Left lung (tissue), 10 donors: ENCODE measurements around the gene ARHGEF17. TPM values are rescaled to one million over a fixed set of nuclear protein-coding genes. Genes with fewer than 3 reads are reported as not detected.
A peak's percentile ranks its signal among the peaks of the same experiment; 100 is the strongest.

Experiments
- ATAC-seq: fragments of 200-7000 bp; cut with Tn5 transposase; one replicate; pipeline ENCODE4 v1.9.1; 2020; ENCODE audit warnings: moderate library complexity
- DNase-seq, 4 donors: peaks; one replicate each; pipeline ENCODE4 v3.0.0-alpha.2; 2013 to 2020
- H3K27ac ChIP-seq, 2 donors: fragments of 200-600 bp; sonication (generic) in 1 of 2; one replicate each; pipeline versions ENCODE4 v1.5.0 to v1.8.0; 2020 to 2021
- H3K27me3 ChIP-seq, 2 donors: fragments of 200-600 bp; sonication (generic) in 1 of 2; one replicate each; pipeline versions ENCODE4 v1.5.0 to v1.8.0; 2020 to 2021
- H3K36me3 ChIP-seq, 2 donors: fragments of 200-600 bp; sonication (generic) in 1 of 2; one replicate each; pipeline versions ENCODE4 v1.5.0 to v1.8.0; 2020 to 2021
- H3K4me1 ChIP-seq, 2 donors: fragments of 200-600 bp; one replicate each; pipeline ENCODE4 v1.8.0; 2021
- H3K4me3 ChIP-seq, 2 donors: fragments of 200-600 bp; sonication (generic) in 1 of 2; one replicate each; pipeline versions ENCODE4 v1.5.0 to v1.8.0; 2020 to 2021; ENCODE audit warnings: mild to moderate bottlenecking in 1 of 2
- H3K9me3 ChIP-seq, 2 donors: fragments of 200-600 bp; sonication (generic) in 1 of 2; one replicate each; pipeline versions ENCODE4 v1.5.0 to v1.8.0; 2020 to 2021
- intact Hi-C, 2 donors: fragments of 100-400 bp; cut with DNase I; formaldehyde crosslinking; loops; one replicate each; pipeline versions ENCODE4 v1.11.2 to v1.14.2; 2022
- polyA plus RNA-seq, 6 donors: library from polyadenylated mRNA; unstranded; fragments of 120-200 nt; gene quantifications; one replicate each; pipeline ENCODE4 v1.2.1, GENCODE V29; 2013; ENCODE audit not compliant: insufficient read length in 6 of 6
- total RNA-seq, 2 donors: library from RNA; stranded (reverse); fragmentation: NEBNext Ultra II Directional; extraction: Animal tissue kit (Norgen Biotek cat#: 25700); gene quantifications; one replicate each; pipeline ENCODE4 v1.2.1, GENCODE V29; 2021
- TF ChIP-seq, protein P1 (sequence below), 2 donors: fragments of 200-600 bp; sonication (generic) in 1 of 2; IDR thresholded peaks; one replicate each; pipeline versions ENCODE4 v1.5.0 to v1.8.0; 2021; ENCODE audit warnings: antibody characterized with exemption in 2 of 2
- donor health status: DM: no; HTN: yes; CAD: no.
- donor health status: DM: no; HTN: no; CAD: no.

ARHGEF17 gene
- total and polyA plus RNA-seq, 8 donors, result 56.3 to 95.8 (median 82.8) TPM

DNA sequence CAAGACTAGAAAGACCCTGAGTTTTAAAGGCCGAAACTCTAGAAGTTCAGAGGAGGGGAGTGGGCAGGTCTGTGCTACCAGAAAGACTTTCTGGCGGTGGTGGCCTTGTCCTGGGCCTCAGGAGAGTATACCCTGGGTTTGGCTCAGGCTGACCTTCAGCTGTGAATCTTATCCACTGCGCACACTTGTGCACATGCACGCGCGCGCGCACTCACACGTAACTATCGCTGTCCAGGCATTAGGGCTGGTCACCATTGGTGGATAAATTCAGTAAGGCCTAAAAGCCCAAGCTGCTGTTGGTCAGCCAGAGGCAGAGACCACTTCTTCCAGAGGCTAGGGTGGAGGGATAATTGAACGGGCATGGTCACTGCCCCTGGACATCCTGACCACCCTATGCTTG is 25.1 kb downstream of the ARHGEF17 start:
- TF ChIP-seq, protein P1, sequence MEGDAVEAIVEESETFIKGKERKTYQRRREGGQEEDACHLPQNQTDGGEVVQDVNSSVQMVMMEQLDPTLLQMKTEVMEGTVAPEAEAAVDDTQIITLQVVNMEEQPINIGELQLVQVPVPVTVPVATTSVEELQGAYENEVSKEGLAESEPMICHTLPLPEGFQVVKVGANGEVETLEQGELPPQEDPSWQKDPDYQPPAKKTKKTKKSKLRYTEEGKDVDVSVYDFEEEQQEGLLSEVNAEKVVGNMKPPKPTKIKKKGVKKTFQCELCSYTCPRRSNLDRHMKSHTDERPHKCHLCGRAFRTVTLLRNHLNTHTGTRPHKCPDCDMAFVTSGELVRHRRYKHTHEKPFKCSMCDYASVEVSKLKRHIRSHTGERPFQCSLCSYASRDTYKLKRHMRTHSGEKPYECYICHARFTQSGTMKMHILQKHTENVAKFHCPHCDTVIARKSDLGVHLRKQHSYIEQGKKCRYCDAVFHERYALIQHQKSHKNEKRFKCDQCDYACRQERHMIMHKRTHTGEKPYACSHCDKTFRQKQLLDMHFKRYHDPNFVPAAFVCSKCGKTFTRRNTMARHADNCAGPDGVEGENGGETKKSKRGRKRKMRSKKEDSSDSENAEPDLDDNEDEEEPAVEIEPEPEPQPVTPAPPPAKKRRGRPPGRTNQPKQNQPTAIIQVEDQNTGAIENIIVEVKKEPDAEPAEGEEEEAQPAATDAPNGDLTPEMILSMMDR (IDR thresholded peaks at IDR 0.05), result no peak
- Histone ChIP-seq H3K36me3 (peaks cover 0 to 3% of the 10 kb centered on the region in 2 donors), H3K27me3 (no peaks in the 10 kb centered on the region), H3K4me1 (peaks cover 38 to 63% of the 10 kb centered on the region in 2 donors), H3K9me3 (no peaks in the 10 kb centered on the region), H3K4me3 (no peak overlapping the region), H3K27ac (peak overlapping the region; percentile 49 to 78)
- intact Hi-C loops, result no loop called here
- no peak for ATAC-seq
- no peak for DNase-seq

DNA sequence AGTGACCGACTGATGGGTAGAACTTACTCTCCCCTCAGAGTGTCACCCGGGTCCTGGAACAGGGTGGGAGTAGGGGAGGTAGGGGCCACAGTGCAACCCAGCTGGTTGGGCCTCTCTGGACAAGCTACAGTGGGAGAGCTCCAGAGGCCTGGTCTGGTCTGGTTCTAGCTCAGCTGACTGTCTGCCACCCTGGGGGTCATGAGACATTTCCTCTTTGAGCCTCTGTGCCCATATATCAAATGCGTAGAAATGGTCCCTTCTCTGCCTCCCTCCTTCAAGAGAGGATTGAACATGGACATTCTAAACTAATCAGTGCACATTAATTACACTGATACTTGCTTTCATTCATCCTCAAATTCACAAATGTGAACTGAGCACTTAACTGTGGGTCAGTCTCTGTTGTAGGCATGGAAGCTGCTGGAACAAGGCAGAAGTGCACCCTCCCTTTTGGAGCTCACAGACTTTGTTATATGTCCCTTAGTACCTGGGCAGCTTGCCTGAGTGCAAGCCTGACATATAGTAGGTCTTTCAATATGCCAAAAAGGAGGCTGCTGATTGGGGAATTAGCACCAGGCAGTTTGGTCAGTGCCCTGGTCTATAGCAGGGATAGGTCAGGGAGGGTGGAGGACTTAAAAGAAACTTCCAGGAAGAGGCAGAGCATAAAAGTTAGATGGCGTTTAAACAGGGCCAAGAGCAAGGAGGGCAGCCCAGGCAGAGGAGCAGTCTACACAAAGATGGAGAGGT is 25.7 kb downstream of the ARHGEF17 start:
- intact Hi-C loops, result no loop called here
- no peak for DNase-seq
- H3K27ac ChIP-seq, result peak overlapping the region; percentile 49 to 78
- H3K36me3 ChIP-seq, result peaks cover 0 to 3% of the 10 kb centered on the region in 2 donors
- no peaks in the 10 kb centered on the region for H3K27me3 ChIP-seq
- peaks cover 38 to 59% of the 10 kb centered on the region in 2 donors for H3K4me1 ChIP-seq
- no peak overlapping the region for H3K4me3 ChIP-seq
- peak; percentile 4 for ATAC-seq
- TF ChIP-seq, protein P1 (IDR thresholded peaks at IDR 0.05), result no peak
- no peaks in the 10 kb centered on the region for H3K9me3 ChIP-seq

GRCh38 chr11:73334384-73335203 is 26.5 kb downstream of the ARHGEF17 start:
- peak in 3 of 4 donors; percentile 59 to 87 (median 83) for DNase-seq
- H3K27ac ChIP-seq, result peak overlapping the region; percentile 49 to 78
- peaks cover 38 to 56% of the 10 kb centered on the region in 2 donors for H3K4me1 ChIP-seq
- H3K36me3 ChIP-seq, result peaks cover 0 to 3% of the 10 kb centered on the region in 2 donors
- TF ChIP-seq, protein P1 (IDR thresholded peaks at IDR 0.05), result no peak
- intact Hi-C loops, result no loop called here
- no peaks in the 10 kb centered on the region for H3K27me3 ChIP-seq
- ATAC-seq, result peak; percentile 69
- H3K4me3 ChIP-seq, result no peak overlapping the region
- no peaks in the 10 kb centered on the region for H3K9me3 ChIP-seq

- DNase-seq, result peak; percentile 76 to 94 (median 88)
- H3K4me3 ChIP-seq, result no peak overlapping the region
- peak overlapping the region; percentile 49 to 78 for H3K27ac ChIP-seq
- peak; percentile 90 for ATAC-seq
- H3K4me1 ChIP-seq, result peaks cover 37 to 49% of the 10 kb centered on the region in 2 donors
- TF ChIP-seq, protein P1 (IDR thresholded peaks at IDR 0.05), result peak; percentile 99
- intact Hi-C loops, result no loop called here
- peaks cover 0 to 3% of the 10 kb centered on the region in 2 donors for H3K36me3 ChIP-seq
- no peaks in the 10 kb centered on the region for H3K27me3 ChIP-seq
- no peaks in the 10 kb centered on the region for H3K9me3 ChIP-seq
Measured at GRCh38 chr11:73335204-73335923, 27.3 kb downstream of the ARHGEF17 start.
